ENCODE measurements around the gene KIF21B. TPM values are rescaled to one million over a fixed set of nuclear protein-coding genes. Genes with fewer than 3 reads are reported as not detected.

KIF21B gene
- total and polyA plus RNA-seq, 2 of the 4 experiments (the other 2 are of a cell fraction): 0.36 to 0.55 TPM

- H2AK5ac ChIP-seq (ENCODE audit: low read depth, low read length): no peak overlapping the region
- ATAC-seq (ENCODE audit: low read depth): no peak
- intact Hi-C loops (cut with micrococcal nuclease) (no loop called here), in situ Hi-C loops (cut with MboI; ENCODE audit: low sequenced_read_pairs) (no loop called here), dilution Hi-C loops (cut with HindIII; ENCODE audit: low sequenced_read_pairs, unreplicated experiment) (no loop called here)
- no peak overlapping the region for H4K8ac ChIP-seq (ENCODE audit: low read depth in 2 of 2, low read length in 2 of 2)
- H2AK9ac ChIP-seq (replicated peaks; ENCODE audit: low read depth, low read length, poor library complexity): no peak overlapping the region
- H2BK120ac ChIP-seq (ENCODE audit: low read depth, low read length): no peak overlapping the region
- DNase-seq: no peak
- H3K4me1 ChIP-seq (ENCODE audit: control insufficient read depth, insufficient read depth, low read length): no peaks in the 10 kb centered on the region
- TF ChIP-seq FOS (IDR thresholded peaks at IDR 0.05; ENCODE audit: low read depth, low read length) (no peak), POLR2A (IDR thresholded peaks at IDR 0.05; ENCODE audit: low read depth, low read length) (no peak), CTCF (conservative IDR thresholded peaks at IDR 0.05; ENCODE audit: low read depth, low read length) (no peak), USF2 (IDR thresholded peaks at IDR 0.05; ENCODE audit: low read depth, low read length) (no peak), CEBPB (IDR thresholded peaks at IDR 0.05; ENCODE audit: low read depth, low read length) (no peak), SMC3 (IDR thresholded peaks at IDR 0.05; ENCODE audit: low read depth, low read length) (no peak), RCOR1 (IDR thresholded peaks at IDR 0.05; ENCODE audit: insufficient replicate concordance, low read length) (no peak)
- H3K4ac ChIP-seq (ENCODE audit: low read depth, low read length): no peak overlapping the region
- ChIA-PET POLR2A (ENCODE audit: unreplicated experiment) (no interaction called here), CTCF (no interaction called here)
- H3K36me3 ChIP-seq (ENCODE audit: control insufficient read depth, insufficient read depth, low read length): no peaks in the 10 kb centered on the region
- H3K23ac ChIP-seq (ENCODE audit: low read depth, low read length): no peak overlapping the region
- H3K56ac ChIP-seq (ENCODE audit: extremely low read depth, insufficient read depth, low read length): no peak overlapping the region
- no TSS peak for BruUV-seq (replicated peaks)
- no peak overlapping the region for H3K14ac ChIP-seq (replicated peaks; ENCODE audit: low read depth, low read length)
- H3K9me3 ChIP-seq (ENCODE audit: control insufficient read depth, insufficient read depth, low read length): no peaks in the 10 kb centered on the region
- no peak overlapping the region for H4K5ac ChIP-seq (ENCODE audit: low read depth, low read length)
- H3K27ac ChIP-seq (ENCODE audit: insufficient read depth, low read length): no peak overlapping the region
- H3K4me2 ChIP-seq (ENCODE audit: low read depth, low read length): no peak overlapping the region
- H3K4me3 ChIP-seq (ENCODE audit: insufficient read depth, low read depth, low read length): no peak overlapping the region
- no peak overlapping the region for H4K91ac ChIP-seq (ENCODE audit: insufficient read depth, low read depth, low read length)
- H3K18ac ChIP-seq (ENCODE audit: low read depth, low read length): no peak overlapping the region
- no peak overlapping the region for H2AFZ ChIP-seq (replicated peaks; ENCODE audit: low read length, poor library complexity)
- H3K9me1 ChIP-seq (ENCODE audit: insufficient read depth, low read length): no peaks in the 10 kb centered on the region
- H4K20me1 ChIP-seq (ENCODE audit: insufficient read depth, low read length): no peaks in the 10 kb centered on the region
- no peak overlapping the region for H3K9ac ChIP-seq (ENCODE audit: low read depth, low read length)
- 47% methylated on average over 5 of the region's 15 CpGs; no CpG with 5 or more reads in 1 of the 2 experiments for WGBS, 2 experiments (ENCODE audit: extremely low coverage in 2 of 2, insufficient read length in 1 of 2)
- peaks cover 43% of the 10 kb centered on the region for H3K27me3 ChIP-seq (ENCODE audit: control insufficient read depth, insufficient read depth, low read length)
- H2BK5ac ChIP-seq (ENCODE audit: low read depth, low read length, poor library complexity, severe bottlenecking): no peak overlapping the region
- no peak overlapping the region for H2BK20ac ChIP-seq (ENCODE audit: low read depth, low read length)
- no peak overlapping the region for H2BK15ac ChIP-seq (ENCODE audit: low read depth, low read length)
- H3K79me1 ChIP-seq (ENCODE audit: low read depth in 1 of 2, low read length in 2 of 2): no peaks in the 10 kb centered on the region
These were observed 64.0 kb downstream of the KIF21B start for GRCh38 chr1:200959411-200959921.

All from IMR-90 (cell line).